GM08714 (cell line): ENCODE measurements around the gene WAPL.

Experiments
- H3K4me3 ChIP-seq: fragments of 200-500 bp; sonication (Bioruptor generic); 2 replicates; pipeline ENCODE4 v1.5.1; 2014; ENCODE audit warnings: mild to moderate bottlenecking, low read length, inconsistent platforms
- ZNF274 ChIP-seq: IDR thresholded peaks from 2 replicates; pipeline ENCODE4 v1.6.1; 2012; ENCODE audit warnings: mild to moderate bottlenecking, low read depth, low read length

Gene WAPL

GRCh38 chr10:86450806-86451603, 70.6 kb downstream of the WAPL start:
- H3K4me3 ChIP-seq: no peak overlapping the region
- TF ChIP-seq ZNF274: no peak

GRCh38 chr10:86449926-86450558, 71.5 kb downstream of the WAPL start:
- H3K4me3 ChIP-seq: no peak overlapping the region

GRCh38 chr10:86447432-86447831, 74.2 kb downstream of the WAPL start:
- no peak overlapping the region for H3K4me3 ChIP-seq
- no peak for TF ChIP-seq ZNF274

More at GRCh38 chr10:86449926-86450558, 71.5 kb downstream of the WAPL start:
- no peak for TF ChIP-seq ZNF274

- no peak overlapping the region for H3K4me3 ChIP-seq
- TF ChIP-seq ZNF274: no peak
Observed at GRCh38 chr10:86446987-86447386, 74.6 kb downstream of the WAPL start.

- no peak for TF ChIP-seq ZNF274
Observed at GRCh38 chr10:86446440-86446839, 75.2 kb downstream of the WAPL start.

GRCh38 chr10:86443936-86444335, 77.7 kb downstream of the WAPL start:
- TF ChIP-seq ZNF274: no peak
- H3K4me3 ChIP-seq: no peak overlapping the region

More at GRCh38 chr10:86446440-86446839, 75.2 kb downstream of the WAPL start:
- no peak overlapping the region for H3K4me3 ChIP-seq

GRCh38 chr10:86443069-86443468, 78.5 kb downstream of the WAPL start:
- H3K4me3 ChIP-seq: no peak overlapping the region
- no peak for TF ChIP-seq ZNF274

GRCh38 chr10:86440874-86441843, 80.4 kb downstream of the WAPL start:
- no peak overlapping the region for H3K4me3 ChIP-seq
- TF ChIP-seq ZNF274: no peak

GRCh38 chr10:86439544-86439943, 82.0 kb downstream of the WAPL start:
- no peak overlapping the region for H3K4me3 ChIP-seq

GRCh38 chr10:86438091-86438749, 83.4 kb downstream of the WAPL start:
- no peak overlapping the region for H3K4me3 ChIP-seq
- TF ChIP-seq ZNF274: no peak

More at GRCh38 chr10:86439544-86439943, 82.0 kb downstream of the WAPL start:
- no peak for TF ChIP-seq ZNF274

- no peak for TF ChIP-seq ZNF274
- H3K4me3 ChIP-seq: no peak overlapping the region
Observed at GRCh38 chr10:86437447-86437846, 84.1 kb downstream of the WAPL start.

GRCh38 chr10:86436963-86437362, 84.6 kb downstream of the WAPL start:
- no peak for TF ChIP-seq ZNF274
- H3K4me3 ChIP-seq: no peak overlapping the region

- H3K4me3 ChIP-seq: no peak overlapping the region
- TF ChIP-seq ZNF274: no peak
Observed at GRCh38 chr10:86434656-86435055, 86.9 kb downstream of the WAPL start.

- TF ChIP-seq ZNF274: no peak
Observed at GRCh38 chr10:86423739-86424138, 97.9 kb downstream of the WAPL start.

More at GRCh38 chr10:86423739-86424138, 97.9 kb downstream of the WAPL start:
- no peak overlapping the region for H3K4me3 ChIP-seq
